NCI-H82 (cell line): ENCODE measurements around the gene NUDT1.

ENCODE experiments used
- DNase-seq: peaks from one replicate; lab custom pipeline; 2025; lab: John Stamatoyannopoulos, UW

Gene NUDT1

GRCh38 chr7:2248984-2249694 lies 7.1 kb downstream of the NUDT1 start:
- DNase-seq = no peak

DNA sequence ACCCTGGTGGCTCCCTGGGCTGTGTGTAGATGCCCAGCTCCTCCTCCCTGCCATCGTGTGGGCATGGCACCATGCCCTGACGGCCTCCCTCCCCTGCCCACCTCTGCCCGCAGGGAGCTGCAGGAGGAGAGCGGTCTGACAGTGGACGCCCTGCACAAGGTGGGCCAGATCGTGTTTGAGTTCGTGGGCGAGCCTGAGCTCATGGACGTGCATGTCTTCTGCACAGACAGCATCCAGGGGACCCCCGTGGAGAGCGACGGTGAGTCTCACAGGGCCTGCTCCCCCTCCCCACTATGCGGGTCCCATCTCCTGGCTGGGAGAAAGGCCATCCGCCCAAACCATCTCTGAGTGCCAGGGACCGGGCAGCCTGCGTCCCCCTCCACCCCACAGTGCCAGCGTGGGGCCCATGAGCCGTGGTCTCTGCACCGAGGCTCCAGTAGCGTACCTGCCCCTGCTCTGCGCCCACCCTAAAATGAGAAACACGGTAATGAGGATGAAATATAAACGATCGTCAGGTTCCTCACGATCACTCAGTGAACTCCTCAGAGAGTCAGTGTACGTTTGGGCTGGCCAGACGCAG lies 7.8 kb downstream of the NUDT1 start:
- DNase-seq = no peak

- DNase-seq = no peak
Observed at GRCh38 chr7:2251381-2251780, 9.4 kb downstream of the NUDT1 start.

GRCh38 chr7:2251841-2252771 lies 10.1 kb downstream of the NUDT1 start:
- DNase-seq = no peak

DNA sequence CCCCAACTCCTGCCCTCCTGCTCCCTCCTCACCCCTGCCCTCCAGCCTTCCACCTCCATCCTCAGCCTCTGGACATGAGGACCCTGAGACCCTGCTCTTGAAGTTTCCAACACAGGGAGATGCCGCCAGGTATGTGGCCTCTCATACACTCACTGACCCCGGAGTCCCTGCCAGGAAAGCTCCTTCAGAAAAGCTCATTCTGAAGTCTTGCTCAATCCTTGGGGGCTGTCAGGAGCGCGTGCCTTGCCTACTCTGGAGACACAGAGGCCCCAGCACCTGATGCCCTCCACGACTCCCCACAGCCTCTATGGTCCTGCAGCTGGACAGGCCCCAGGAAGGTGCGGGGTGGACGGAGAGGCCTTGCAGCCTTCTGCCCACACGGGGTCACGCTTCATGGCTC lies 11.0 kb downstream of the NUDT1 start:
- DNase-seq = no peak

DNA sequence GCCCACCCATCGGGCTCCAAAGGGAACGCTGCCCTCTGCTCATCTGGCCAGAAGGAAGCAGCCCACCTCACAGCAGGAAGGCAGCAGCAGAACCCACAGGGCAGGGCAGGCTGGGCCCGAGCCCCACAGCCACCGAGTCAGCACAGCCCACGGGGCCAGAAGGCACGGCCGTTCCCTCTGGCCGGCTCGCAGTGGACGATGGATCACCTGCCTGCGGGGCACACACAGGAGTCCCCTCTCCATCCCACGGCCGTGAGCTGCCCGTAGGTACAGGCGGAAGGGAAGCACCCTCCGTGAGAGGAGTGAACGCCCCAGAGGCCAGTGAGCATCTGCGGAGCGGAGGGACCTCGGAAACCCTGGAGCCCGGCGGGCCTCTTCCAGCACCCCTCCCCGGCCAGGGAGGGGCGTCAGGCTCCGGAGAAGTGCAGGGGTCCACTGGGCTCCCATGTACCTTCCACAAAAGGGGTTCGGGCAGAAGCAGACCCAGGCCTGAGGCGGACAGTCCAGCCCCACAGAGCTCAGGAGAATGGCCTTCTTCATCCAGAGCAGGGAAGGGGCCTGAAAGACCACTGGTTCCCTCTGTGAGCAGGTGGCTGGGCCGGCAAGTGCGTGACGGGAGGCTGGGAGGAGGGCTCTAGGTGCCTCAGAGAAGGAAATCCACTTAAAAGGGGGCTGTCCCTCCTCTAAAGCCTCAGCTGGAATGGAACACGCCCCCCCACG lies 11.7 kb downstream of the NUDT1 start:
- DNase-seq = peak; percentile 86

GRCh38 chr7:2254429-2255144 lies 12.6 kb downstream of the NUDT1 start:
- no peak for DNase-seq

GRCh38 chr7:2255145-2256139 lies 13.4 kb downstream of the NUDT1 start:
- DNase-seq = no peak

DNA sequence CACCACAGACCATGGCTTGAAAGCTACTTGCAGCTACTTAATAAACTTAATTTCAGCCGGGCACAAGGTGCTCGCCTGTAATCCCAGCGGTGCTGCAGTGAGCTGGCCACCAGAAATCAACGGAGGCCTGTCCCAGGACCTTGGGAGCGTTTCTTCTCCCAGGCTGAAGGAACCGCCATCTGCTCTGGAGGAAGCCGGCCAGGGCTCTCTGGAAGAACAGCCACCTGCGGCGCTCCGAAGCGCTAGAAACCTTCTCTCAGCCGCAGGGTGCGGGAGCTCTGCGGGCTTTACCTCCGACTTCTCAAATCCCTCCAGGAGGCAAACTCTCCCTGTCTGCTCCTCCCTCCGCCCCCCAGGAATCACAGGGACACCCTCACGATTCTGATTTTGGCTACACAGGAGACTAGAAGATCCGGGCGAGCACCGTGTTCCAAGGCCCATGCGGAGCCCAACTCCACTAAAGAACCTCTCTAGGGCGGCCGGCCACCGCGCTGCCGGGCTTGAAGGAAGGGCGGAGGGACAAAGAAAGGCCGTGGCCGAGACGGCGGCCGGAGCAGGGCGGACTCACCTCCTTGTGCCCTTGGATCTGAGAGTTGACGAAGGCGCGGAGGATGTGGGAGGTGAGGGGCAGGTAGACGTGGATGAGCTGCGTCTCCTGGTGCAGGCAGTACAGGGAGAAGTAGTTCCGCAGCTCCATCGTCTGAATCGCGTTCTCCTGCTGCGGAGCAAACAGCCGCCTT lies 14.4 kb downstream of the NUDT1 start:
- no peak for DNase-seq

DNA sequence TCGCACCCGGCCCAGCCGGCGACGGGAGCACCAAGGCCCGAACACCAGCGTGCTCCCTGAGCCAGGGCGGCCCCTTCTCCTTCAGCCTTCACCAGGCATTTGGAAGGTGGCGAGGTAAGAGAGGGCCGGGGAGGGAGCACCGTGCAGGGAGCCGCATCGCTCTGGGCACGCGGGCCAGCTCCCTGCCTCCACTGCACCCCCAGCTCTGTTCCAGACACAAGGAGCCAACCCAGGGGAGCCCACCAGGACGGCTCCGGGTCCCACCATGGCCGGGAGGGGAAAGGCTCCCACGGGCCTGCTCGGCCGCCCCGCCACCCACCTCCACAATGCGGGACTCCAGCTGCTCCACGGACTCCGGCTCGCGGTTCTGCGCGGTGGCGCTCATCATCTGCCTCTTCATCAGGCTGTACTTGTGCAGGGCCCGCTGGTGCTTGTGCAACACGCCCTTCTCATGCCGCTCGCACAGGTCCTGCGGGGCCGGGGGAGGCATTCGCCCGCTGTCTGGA lies 15.1 kb downstream of the NUDT1 start:
- DNase-seq = no peak

DNA sequence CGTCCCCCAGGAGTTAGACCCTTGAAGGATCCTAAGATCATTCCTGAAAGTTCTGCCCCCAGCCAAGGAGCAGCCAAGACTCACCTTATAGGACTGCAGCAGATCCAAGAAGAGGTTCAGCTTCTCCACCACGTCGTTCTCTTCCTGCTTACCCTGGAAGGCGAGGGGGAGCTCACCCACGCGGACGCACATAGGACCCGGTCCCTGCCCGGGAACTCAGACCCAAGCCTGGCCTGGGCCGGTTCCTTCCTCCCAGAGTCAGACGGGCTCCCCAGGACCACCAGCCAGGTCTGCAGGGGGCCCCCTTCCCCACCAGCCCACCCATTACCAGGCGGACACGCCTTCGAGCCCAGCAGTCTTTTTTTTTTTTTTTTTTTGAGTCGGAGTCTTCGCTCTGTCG lies 15.6 kb downstream of the NUDT1 start:
- no peak for DNase-seq

- DNase-seq = no peak
Observed at GRCh38 chr7:2258661-2259365, 16.8 kb downstream of the NUDT1 start.

DNA sequence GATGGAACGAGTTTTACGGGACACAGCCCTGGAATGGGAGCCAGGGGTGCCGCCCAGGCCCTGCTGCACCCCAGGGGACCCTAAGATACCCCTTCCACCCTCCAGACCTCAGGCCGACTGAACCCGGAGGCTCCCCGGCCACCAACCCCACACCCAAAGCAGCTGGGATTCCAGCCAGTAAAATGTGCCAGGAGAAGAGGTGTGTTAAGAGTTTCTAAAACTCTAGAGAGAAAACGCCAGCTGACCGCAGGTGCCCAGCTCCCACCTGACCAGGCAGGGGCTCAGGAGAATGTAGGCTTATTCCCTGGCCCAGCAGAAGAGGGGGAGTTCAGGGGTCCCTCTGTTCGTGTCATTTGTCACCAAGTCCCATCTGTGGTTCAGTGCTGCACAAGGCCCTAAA lies 17.5 kb downstream of the NUDT1 start:
- DNase-seq = no peak

- no peak for DNase-seq
Observed at GRCh38 chr7:2260820-2261219, 18.8 kb downstream of the NUDT1 start.

DNA sequence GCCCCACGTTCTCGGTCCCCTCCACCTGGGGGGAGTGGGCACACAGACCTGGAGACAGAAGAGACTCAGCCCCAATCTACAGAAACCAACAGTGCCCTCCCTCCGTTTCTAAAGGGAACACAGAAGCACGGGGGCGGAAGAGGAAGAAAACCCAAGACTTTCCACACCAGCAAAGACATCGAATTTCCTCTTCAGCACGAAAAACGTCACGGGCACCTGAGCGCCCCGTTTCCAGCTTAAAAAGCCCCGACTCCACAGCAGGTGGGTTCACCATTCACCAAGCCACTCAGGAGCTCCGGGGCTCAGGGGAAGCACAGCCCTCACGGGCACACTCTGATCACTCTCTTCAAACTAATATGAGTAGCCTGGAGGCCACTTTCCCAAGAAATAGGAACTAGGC lies 19.6 kb downstream of the NUDT1 start:
- DNase-seq = no peak

DNA sequence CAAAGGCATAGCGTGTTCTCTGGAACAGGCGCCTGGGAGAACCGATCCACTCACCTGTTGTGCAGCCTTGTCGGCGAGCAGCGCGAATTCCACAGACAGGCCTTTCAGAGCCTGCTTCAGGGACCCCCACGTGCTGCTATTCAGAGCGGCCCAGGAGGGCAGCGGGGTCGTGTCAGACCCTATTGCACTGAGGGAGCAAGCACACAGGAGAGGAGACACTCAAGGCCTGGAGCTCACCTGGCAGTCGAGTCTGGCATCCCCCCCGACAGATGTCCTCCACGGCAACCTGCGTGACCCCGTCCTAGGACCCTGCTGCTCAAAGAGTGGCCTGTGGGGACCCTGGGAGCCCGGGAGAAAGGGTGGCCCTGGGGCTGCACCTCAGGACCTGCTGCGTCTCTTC lies 21.1 kb downstream of the NUDT1 start:
- no peak for DNase-seq

- DNase-seq = no peak
Observed at GRCh38 chr7:2264158-2264557, 22.1 kb downstream of the NUDT1 start.

GRCh38 chr7:2266911-2267310 lies 24.9 kb downstream of the NUDT1 start:
- peak; percentile 95 for DNase-seq
